Measurements from ENCODE around the gene CNTN4.

Gene CNTN4

DNA sequence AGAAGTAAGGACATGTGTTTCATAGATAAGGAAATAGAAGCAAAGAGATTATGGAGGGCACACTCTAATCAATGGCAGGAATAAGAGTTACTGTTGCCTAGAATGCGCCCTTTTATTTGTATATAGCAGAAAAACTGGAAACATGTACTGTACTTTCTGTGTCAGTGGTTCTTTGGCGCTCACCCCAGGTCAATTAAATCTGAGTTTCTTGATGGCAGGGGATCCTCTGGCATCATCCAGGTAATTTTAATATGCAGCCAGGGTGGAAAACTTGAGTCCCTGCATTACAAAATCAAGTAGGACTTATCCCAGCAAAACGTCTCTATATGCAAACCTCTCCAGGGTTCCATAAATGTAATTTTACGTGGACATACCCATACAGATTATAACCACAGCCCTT, 727.4 kb downstream of the CNTN4 start:
- H3K27ac ChIP-seq: no peak overlapping the region
- DNase-seq (ENCODE audit: low read depth, low spot score): no peak

DNA sequence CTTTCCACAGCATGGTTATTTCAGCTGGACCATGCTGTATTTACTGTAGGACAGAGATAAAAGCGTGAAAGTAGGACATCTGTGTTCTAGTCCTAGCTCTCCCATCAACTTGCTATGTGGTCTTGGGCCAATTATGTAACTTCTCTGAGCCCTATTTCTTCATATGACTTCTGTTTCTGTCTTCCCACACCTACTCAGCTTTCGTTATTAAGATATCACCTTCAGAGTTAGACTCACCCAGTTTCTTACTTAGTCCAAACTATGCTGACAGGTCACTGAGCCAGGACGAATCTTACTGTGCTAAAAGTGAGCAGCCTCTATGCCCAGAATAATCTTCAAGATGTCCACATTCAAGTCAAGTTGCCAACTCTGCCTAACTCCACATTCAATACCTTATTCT, 727.8 kb downstream of the CNTN4 start:
- DNase-seq (ENCODE audit: low read depth, low spot score): no peak
- no peak overlapping the region for H3K27ac ChIP-seq

DNA sequence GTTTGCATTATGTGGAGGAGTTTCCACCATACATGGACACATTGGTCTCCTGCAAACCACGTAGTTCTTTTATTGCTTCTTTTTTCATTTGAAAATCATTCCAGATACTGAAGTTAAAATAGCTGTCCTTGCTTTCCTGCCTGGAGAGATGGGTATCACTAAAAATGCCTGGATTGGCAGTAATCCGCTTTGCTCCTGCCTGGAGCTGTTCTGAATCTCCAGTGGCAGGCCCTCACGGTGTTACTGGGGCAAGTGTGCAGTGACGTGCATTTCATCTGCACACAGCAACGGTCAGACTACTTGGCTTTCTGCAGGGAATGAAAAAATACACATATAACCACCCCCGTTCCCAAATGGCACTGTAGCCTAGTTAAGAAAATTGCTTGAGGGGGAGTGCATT, 738.6 kb downstream of the CNTN4 start:
- DNase-seq (ENCODE audit: low read depth, low spot score): no peak
- no peak overlapping the region for H3K27ac ChIP-seq

DNA sequence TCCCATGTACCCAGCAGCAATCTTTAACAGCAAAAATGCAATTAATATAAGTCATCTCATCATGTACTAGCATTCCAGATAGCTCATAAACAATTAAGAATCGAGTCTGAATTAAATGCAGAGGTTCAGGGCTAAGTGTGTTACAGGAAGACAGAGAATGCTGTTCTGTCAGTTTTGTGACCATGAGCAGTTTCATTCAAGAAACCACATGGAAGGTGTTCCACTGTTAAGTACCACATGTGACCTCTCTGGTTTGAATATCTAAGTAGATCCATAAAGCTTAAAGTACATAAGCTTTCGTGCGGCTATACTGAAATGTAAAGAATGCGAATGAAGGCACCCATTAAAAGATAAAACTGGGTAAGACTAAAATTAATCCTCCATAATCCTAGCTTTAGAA, 739.2 kb downstream of the CNTN4 start:
- H3K27ac ChIP-seq: no peak overlapping the region
- no peak for DNase-seq (ENCODE audit: low read depth, low spot score)

DNA sequence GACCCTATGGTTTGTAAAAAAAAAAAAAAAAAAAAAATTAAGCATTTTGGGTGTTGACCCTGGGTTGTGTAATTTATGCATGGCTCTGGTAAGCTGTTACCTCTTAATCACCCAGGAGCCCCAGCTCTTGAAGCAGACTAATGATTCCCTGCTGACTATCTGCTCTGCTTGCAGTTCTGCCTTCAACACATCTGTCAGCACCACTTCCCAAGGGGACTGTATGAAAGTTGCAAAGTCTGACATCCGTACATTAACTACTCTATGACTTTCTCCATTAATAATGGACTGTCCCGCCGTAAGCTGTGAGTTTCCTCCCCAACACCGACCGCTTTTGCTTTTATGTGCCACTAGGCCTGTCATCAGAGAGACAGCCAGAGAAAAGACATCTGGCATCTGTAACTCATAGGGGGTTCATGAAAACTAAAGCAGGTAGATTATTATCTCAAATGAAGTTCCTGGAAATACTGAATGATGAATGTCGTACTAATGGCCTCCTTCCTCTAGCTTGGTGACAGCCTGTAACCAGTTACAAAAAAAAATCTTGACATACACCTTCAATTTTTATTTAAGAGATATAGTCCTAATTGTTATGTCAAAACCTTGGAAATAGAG, 740.0 kb downstream of the CNTN4 start:
- DNase-seq (ENCODE audit: low read depth, low spot score): no peak
- H3K27ac ChIP-seq: no peak overlapping the region

DNA sequence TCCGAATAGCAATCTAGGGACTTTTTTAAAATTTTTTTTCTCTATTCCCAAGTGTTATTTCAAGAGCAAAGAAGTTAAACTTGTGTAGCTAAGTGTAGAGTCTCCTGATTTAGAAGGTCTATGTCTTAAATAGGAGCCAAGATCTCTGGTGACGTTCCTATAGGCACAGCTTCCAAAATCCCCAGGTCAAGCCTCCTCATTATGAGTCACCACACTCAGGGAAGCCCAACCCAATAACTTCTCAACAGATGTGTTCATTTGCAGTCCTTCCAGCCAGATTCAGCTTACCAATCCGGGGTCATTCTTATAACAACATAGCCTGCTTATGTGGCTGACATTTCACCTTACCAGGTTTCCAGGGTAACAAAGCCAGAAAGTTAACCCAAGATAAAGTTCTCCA, 741.2 kb downstream of the CNTN4 start:
- no peak overlapping the region for H3K27ac ChIP-seq
- DNase-seq (ENCODE audit: low read depth, low spot score): no peak

DNA sequence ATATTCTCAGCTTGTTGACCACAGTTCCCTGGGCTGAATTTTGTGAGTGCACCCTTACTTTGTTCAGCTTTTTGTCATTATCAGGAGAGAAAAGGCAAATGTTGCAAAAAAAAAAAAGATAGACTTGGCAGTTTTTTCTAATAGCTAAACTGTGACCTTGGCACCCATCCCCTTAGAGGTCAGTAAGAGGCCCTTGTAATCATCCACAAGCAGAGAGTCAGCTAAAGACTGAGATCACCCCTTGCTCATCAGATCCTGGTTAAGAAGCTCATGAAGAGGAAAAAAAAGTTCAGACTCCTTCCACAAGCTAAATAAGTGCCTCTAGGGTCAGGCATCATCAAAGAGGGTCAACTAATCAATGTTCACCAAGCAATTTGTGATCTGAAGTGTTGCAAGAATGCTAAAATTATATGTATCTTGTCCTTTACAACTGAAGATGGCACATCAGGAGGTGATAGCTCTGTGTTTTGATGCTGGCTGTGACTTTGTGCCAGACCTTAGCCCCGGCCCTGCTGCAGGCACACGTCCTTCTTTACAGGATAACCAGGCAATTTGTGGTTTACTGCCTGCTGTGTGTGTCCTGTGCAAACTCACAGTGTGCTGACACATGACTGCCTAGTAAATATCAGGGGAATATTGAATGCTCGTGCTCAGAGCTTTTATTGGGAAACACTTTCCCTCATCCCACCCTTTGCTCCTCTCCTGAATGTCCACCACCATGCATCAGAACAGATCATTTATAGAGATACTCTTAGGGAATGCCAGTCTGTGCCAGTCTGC, 748.6 kb downstream of the CNTN4 start:
- no peak overlapping the region for H3K27ac ChIP-seq
- no peak for DNase-seq (ENCODE audit: low read depth, low spot score)

DNA sequence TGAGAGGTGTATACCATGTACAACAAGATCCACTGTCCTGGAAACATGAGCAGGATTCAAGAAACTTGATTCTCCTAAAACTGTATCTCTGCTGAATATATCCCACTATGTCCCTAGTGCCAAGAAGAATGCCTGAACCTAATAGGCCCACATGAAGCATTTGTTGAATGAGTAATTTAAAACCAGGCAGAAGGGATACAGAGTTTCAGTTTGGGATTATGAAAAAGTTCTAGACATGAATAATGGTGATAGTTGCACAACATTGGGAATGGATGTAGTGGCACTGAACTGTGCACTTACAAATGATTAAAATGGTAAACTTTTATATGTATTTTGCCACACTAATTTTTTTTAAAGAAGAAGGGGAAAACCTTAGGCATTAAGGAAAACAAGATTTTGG, 750.4 kb downstream of the CNTN4 start:
- no peak for DNase-seq (ENCODE audit: low read depth, low spot score)
- H3K27ac ChIP-seq: no peak overlapping the region

DNA sequence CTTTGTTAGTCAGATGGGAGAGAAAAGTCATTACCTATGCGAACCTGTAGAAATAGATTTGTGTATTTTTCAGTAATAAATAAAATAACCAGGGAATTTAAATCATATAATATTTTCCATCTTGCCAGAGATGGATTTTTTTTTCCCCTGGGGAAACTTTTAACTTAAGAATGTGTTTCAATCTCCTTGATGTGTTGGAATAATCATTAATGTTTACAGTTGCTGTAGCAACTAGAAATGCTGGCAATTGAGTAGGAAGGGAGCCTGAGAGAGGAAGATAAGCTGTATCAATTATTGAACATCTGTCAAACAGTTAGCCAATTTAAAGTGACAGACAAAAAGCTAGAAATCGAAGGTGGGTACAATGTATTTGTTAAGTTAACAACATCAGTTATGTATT, 752.0 kb downstream of the CNTN4 start:
- no peak for DNase-seq (ENCODE audit: low read depth, low spot score)
- H3K27ac ChIP-seq: no peak overlapping the region

DNA sequence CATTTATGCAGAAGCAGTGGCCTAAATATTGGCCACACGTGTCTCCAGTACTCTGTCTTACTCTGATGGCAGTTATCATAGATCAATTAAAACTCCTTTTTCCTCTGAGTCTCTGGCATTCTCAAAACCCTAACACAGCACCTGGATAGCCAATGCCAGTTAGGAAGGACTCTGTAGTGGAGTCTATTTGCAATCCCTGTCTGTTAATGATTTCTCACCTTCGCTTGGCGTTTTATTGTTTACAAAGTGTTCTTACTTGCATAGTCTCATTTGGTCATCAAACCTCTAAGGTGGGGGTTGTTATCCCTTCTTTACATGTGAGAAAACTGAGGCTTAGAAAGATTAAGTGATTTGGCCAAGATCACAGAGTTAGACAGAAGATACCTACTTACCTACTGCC, 752.7 kb downstream of the CNTN4 start:
- H3K27ac ChIP-seq: no peak overlapping the region
- DNase-seq (ENCODE audit: low read depth, low spot score): no peak

DNA sequence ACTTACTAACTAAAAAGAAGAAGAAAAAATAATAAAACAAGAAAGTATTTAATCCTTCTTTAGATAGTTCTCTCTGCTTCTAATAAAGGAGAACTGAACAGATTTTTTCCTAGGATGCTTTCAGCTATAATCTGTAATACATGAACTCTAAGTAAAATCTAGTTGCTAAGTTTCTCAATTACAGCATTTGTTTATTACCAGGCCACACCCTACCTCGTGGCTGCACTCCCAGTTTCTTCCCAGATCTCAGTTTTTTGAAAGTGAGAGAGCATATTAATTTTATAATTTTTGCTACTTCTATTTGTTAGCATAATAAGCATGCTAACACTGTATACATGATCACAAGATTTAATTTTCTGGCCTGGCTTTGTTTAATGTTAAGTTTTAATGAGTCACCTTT, 753.2 kb downstream of the CNTN4 start:
- no peak overlapping the region for H3K27ac ChIP-seq
- no peak for DNase-seq (ENCODE audit: low read depth, low spot score)

DNA sequence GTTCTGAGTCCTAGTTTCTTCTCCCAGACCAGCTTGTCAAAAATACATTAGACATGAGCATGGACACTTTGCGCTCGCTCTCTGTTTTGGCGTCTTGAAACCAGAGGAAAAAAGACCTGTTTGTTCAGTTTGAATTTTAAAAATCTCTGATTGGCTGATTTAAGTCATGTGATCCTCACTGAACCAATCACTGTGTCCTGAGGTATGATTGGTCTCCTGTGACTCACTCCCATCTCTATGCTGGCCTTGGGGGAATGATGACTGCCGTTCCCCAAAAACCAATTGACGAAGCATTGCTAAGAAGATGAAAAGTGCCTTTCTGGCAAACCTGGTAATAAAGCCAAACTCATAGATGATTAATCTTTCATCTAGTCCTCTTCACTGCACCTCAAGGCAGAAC, 755.0 kb downstream of the CNTN4 start:
- DNase-seq (ENCODE audit: low read depth, low spot score): no peak
- no peak overlapping the region for H3K27ac ChIP-seq

DNA sequence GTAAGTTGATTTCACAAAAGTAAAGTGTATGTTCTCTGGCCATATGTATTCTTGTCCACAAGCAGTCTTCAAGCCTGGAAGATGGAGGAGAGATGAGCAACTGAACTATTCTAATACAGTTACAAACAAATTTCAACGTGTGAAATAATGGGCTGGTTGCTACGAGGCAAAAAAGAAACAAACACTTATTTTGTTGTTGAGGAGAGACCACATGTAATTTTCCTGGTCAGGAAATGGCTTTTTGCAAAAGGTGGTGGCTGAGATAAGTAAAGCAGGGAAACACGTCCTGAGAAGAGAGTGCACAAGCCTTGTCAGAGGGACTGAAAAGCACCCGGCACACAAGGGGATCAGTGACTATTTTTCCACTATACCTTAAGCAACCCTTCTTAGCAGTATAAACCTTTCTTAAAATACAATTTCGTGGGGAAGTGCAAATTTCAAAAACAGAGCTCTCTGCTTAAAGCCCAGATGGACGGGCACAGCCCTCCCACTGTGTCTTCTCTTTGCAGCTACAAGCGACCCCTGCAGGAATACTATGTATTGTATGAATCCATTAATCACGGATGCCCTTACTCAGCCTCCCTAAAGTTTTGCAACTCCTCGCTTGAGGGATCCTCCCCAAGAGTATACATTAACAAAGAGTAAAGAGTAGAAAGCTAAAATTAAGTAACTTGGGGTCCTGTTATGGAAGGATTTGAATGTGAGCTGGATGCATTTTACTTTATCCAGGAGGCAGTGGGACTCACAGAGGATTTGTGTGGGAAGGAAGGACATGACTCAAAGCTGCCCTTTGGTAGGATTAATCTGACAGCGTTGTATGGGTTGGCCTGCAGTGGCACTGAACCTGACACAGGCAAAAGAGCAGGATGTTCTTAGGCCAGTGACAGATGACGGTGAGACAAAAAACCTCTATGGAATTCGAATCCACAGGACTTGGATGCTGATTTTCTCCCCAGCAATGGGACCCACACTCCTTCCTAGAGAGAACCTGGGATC, 757.8 kb downstream of the CNTN4 start:
- H3K27ac ChIP-seq: no peak overlapping the region
- no peak for DNase-seq (ENCODE audit: low read depth, low spot score)

DNA sequence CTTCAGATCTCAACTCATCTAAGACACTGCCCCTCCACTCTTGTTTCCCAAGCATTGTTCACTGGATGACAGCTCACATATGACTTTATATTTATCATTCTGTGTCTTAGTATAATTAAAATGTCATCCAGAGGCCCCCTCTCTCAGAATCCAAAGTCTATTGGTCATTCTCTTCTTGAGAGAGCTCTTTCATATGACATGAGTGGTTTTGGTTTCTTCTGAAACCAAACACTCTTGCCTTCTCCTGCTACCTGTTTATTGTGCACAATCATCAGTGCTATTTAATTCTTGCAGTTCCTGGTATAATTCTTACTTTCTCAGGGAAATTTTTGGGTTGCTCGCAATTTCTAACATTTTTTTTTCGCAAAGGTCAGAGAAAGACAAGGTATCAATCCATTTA, 762.0 kb downstream of the CNTN4 start:
- H3K27ac ChIP-seq: no peak overlapping the region
- DNase-seq (ENCODE audit: low read depth, low spot score): no peak

DNA sequence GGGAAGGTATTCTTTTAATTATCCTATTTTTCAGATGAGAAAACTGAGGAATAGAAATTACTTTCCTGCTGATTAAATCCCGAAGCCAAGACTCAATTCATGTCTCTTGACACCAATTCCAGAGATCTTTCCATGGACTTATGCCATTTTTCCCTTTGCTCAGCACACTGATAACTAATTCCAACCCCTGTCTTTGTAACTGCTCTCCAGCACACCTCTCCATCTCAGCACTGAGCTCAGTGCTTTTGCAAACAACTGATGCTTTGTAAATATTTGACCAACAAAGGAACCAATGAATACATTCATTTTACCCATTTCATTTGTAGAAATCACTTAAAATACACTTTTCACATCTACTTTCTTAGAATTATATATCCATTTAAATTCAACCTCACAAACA, 762.5 kb downstream of the CNTN4 start:
- DNase-seq (ENCODE audit: low read depth, low spot score): no peak
- no peak overlapping the region for H3K27ac ChIP-seq

DNA sequence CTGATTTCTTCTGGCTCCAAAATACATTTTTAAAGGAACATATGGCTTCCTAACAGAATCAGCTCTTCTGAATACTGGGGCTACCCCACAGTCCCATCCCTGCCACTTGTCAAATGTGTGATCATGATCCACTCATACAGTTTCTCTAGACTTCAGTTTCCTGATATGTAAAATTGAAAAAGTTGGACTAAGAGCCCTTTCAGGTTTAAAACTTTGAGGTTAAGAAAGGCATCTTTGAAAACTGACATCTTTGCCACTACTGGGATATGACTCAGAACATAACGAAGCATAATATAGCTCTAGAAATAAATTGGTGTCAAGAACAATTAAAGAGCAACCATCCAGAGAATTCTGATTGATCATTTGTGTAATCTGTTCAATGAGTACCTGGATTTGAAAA, 763.3 kb downstream of the CNTN4 start:
- H3K27ac ChIP-seq: no peak overlapping the region
- DNase-seq (ENCODE audit: low read depth, low spot score): no peak

DNA sequence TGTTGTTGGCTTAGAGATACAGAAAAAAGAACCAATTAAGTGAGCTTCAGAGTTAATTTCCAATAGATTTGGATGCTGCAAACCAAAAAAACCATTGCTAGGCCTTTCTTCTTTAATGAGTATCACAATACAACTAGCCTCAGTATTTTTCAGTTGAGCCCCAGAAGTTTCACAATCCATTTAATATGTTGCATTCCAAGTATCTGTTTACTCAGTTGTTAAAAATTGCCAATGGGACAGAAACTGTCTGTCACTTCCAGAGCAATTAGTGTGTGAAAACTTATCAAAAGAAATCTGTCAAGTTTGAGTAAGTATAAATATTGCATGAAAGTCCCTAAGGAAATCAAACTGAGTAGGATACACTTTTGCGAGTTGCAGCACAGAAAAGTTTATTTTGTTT, 763.7 kb downstream of the CNTN4 start:
- no peak for DNase-seq (ENCODE audit: low read depth, low spot score)
- no peak overlapping the region for H3K27ac ChIP-seq

DNA sequence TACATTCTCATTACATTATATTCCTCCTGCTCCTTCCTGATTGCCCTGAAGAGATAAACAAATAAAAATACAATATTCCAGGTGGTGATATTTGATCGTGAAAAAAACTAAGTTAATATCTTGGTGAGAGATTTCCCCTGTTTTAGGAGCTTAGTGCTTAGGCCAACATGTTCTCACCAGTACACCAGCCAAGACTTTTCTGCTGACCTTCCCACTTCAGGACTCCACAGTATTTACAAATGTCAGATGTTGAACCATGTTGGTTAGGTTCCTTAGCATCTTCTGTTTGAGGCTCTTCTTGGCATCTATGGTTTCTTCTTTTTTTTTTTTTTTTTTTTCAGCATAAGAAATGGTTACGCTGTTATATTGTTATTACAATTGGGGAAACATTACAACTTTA, 764.5 kb downstream of the CNTN4 start:
- DNase-seq (ENCODE audit: low read depth, low spot score): no peak

DNA sequence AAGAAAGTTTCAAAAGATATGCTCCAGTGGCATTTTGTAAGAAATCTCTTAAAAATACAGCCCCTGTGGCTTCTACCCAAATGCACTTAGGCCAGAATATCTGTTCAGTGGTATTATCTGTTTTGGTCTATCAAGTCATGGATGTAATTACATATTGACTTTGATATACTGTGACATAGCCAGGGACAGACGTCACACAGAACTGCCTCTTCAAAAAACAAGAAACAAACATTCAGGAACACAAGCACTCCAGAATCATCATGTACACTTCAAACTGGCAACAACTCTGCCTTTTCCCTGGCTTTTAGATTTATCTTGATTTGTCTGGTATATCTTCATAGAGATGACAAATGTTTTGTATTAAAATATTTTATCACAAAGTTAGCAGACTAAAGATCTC, 771.2 kb downstream of the CNTN4 start:
- H3K27ac ChIP-seq: no peak overlapping the region
- no peak for DNase-seq (ENCODE audit: low read depth, low spot score)

More for the DNA sequence above, 764.5 kb downstream of the CNTN4 start:
- H3K27ac ChIP-seq: no peak overlapping the region

DNA sequence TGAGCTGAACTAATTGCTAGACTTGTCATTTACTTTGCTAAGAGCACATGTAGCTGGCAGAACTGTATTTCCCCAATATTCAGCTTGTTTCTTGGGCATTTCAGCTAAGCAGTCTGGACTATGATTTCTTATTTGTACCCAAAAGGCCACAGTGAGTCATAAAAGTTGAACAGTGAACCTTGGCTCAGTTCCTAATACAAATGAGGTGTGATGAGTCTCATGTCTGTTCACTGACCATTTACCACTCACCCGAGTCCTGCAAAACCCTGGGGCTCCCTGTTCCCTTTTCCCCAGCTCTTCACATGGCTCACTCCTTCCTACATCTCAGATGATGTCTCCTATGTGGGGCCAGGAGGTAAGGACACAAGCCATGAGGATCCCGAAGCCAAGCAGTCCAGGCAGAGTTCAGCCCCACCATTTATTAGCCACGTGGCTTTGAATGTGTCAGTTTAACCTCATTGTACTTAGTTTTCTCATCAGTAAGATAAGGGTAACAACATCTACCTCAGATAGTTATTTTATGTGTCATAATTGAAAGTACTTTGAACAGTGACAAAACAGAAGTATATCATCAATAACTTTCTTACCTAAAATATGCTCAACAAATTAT, 772.2 kb downstream of the CNTN4 start:
- no peak for DNase-seq (ENCODE audit: low read depth, low spot score)

DNA sequence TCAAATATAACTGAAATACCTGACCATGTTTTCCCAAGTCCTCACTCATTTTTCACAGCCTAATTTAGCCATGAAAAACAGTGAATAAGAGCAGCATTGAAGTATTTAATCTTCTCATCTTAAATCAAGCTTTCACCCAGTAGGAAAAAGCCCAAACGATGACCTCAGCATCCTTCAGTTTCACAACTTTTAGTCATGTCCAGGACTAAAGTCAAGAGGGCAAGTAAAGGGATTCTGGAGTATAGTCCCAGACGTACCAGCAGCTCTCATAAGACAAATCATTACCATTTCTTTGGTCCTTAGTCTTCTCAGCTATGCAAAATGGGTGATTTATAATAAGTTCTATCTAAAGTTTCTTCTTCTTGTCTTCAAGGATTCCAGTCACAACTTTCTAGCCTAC, 774.2 kb downstream of the CNTN4 start:
- H3K27ac ChIP-seq: no peak overlapping the region
- DNase-seq (ENCODE audit: low read depth, low spot score): no peak

More for the DNA sequence above, 772.2 kb downstream of the CNTN4 start:
- no peak overlapping the region for H3K27ac ChIP-seq

All from epithelial cell of prostate (primary cell).